Measurements from ENCODE around the gene INPP5D.

INPP5D gene

GRCh38 chr2:233204286-233204936 lies 144.3 kb downstream of the INPP5D start:
- DNase-seq (ENCODE audit: low read depth in 3 of 3, low spot score in 1 of 3): no peak

GRCh38 chr2:233208382-233209116 lies 148.4 kb downstream of the INPP5D start:
- no peak for DNase-seq (ENCODE audit: low read depth in 3 of 3, low spot score in 1 of 3)

- DNase-seq (ENCODE audit: low read depth in 3 of 3, low spot score in 1 of 3): no peak
Observed at GRCh38 chr2:233209117-233209532, 149.0 kb downstream of the INPP5D start.

GRCh38 chr2:233209533-233210171 lies 149.5 kb downstream of the INPP5D start:
- no peak for DNase-seq (ENCODE audit: low read depth in 3 of 3, low spot score in 1 of 3)

GRCh38 chr2:233210281-233210680 lies 150.1 kb downstream of the INPP5D start:
- no peak for DNase-seq (ENCODE audit: low read depth in 3 of 3, low spot score in 1 of 3)

GRCh38 chr2:233210843-233211547 lies 150.9 kb downstream of the INPP5D start:
- DNase-seq (ENCODE audit: low read depth in 3 of 3, low spot score in 1 of 3): no peak

GRCh38 chr2:233211548-233211895 lies 151.4 kb downstream of the INPP5D start:
- no peak for DNase-seq (ENCODE audit: low read depth in 3 of 3, low spot score in 1 of 3)

- DNase-seq (ENCODE audit: low read depth in 3 of 3, low spot score in 1 of 3): no peak
Observed at GRCh38 chr2:233213011-233213410, 152.9 kb downstream of the INPP5D start.

GRCh38 chr2:233213975-233214374 lies 153.8 kb downstream of the INPP5D start:
- no peak for DNase-seq (ENCODE audit: low read depth in 3 of 3, low spot score in 1 of 3)

GRCh38 chr2:233217892-233218377 lies 157.8 kb downstream of the INPP5D start:
- no peak for DNase-seq (ENCODE audit: low read depth in 3 of 3, low spot score in 1 of 3)

GRCh38 chr2:233218836-233219235 lies 158.7 kb downstream of the INPP5D start:
- DNase-seq (ENCODE audit: low read depth in 3 of 3, low spot score in 1 of 3): no peak

- no peak for DNase-seq (ENCODE audit: low read depth in 3 of 3, low spot score in 1 of 3)
Observed at GRCh38 chr2:233219848-233220247, 159.7 kb downstream of the INPP5D start.

GRCh38 chr2:233221378-233222063 lies 161.4 kb downstream of the INPP5D start:
- DNase-seq (ENCODE audit: low read depth in 3 of 3, low spot score in 1 of 3): no peak

- no peak for DNase-seq (ENCODE audit: low read depth in 3 of 3, low spot score in 1 of 3)
Observed at GRCh38 chr2:233223059-233223894, 163.1 kb downstream of the INPP5D start.

- no peak for DNase-seq (ENCODE audit: low read depth in 3 of 3, low spot score in 1 of 3)
Observed at GRCh38 chr2:233225230-233226068, 165.3 kb downstream of the INPP5D start.

GRCh38 chr2:233226511-233227031 lies 166.4 kb downstream of the INPP5D start:
- no peak for DNase-seq (ENCODE audit: low read depth in 3 of 3, low spot score in 1 of 3)

GRCh38 chr2:233227346-233227978 lies 167.3 kb downstream of the INPP5D start:
- DNase-seq (ENCODE audit: low read depth in 3 of 3, low spot score in 1 of 3): no peak

GRCh38 chr2:233228376-233228775 lies 168.2 kb downstream of the INPP5D start:
- DNase-seq (ENCODE audit: low read depth in 3 of 3, low spot score in 1 of 3): no peak

All from stimulated activated CD4-positive, alpha-beta T cell treated with anti-CD3 and anti-CD28 coated beads, TNF-alpha, amount 100 ng/mL, for 1 hour (primary cell).